H9 (cell line): ENCODE results near the gene HNRNPR. TPM values are rescaled to one million over a fixed set of nuclear protein-coding genes. Genes with fewer than 3 reads are reported as not detected.

Source experiments
- DNase-seq: peaks from one replicate; pipeline ENCODE4 v3.0.0-alpha.2; 2017
- H2AFZ ChIP-seq: one replicate; pipeline ENCODE4 v1.6.1; 2013; ENCODE audit warnings: mild to moderate bottlenecking, low read length, control low read depth, moderate library complexity
- H2AK5ac ChIP-seq: 2 replicates; pipeline ENCODE4 v1.6.1; 2013; ENCODE audit warnings: low read length, control low read depth, mixed read lengths; ENCODE audit not compliant: insufficient read length
- H2BK120ac ChIP-seq: one replicate; pipeline ENCODE4 v1.6.1; 2013; ENCODE audit warnings: low read depth, mild to moderate bottlenecking, low read length, control low read depth, inconsistent platforms; ENCODE audit not compliant: poor library complexity, severe bottlenecking
- H2BK12ac ChIP-seq: 2 replicates; pipeline ENCODE4 v1.6.1; 2013; ENCODE audit warnings: low read length, control low read depth, mixed read lengths, low read depth; ENCODE audit not compliant: insufficient read length
- H2BK15ac ChIP-seq: 2 replicates; pipeline ENCODE4 v1.6.1; 2013; ENCODE audit warnings: low read depth, low read length, control low read depth
- H2BK20ac ChIP-seq: one replicate; pipeline ENCODE4 v1.6.1; 2013; ENCODE audit warnings: low read depth, mild to moderate bottlenecking, low read length, control low read depth, inconsistent platforms; ENCODE audit not compliant: poor library complexity, severe bottlenecking
- H2BK5ac ChIP-seq: 2 replicates; pipeline ENCODE4 v1.6.1; 2013; ENCODE audit warnings: low read length, control low read depth, mixed read lengths; ENCODE audit not compliant: insufficient read length
- H3K14ac ChIP-seq: 2 replicates; pipeline ENCODE4 v1.6.1; 2013; ENCODE audit warnings: low read length, control low read depth; ENCODE audit not compliant: insufficient read depth
- H3K18ac ChIP-seq: 2 replicates; pipeline ENCODE4 v1.6.1; 2013; ENCODE audit warnings: low read depth, mild to moderate bottlenecking, mixed read lengths, low read length, control low read depth; ENCODE audit not compliant: insufficient read length
- H3K23ac ChIP-seq: 2 replicates; pipeline ENCODE4 v1.6.1; 2013; ENCODE audit warnings: low read length, control low read depth, mixed read lengths, low read depth; ENCODE audit not compliant: insufficient read length
- H3K23me2 ChIP-seq: 2 replicates; pipeline ENCODE4 v1.6.1; 2013; ENCODE audit warnings: low read depth, mild to moderate bottlenecking, mixed read lengths, low read length, control low read depth; ENCODE audit not compliant: insufficient read length, poor library complexity, severe bottlenecking
- H3K27ac ChIP-seq: 2 replicates; pipeline ENCODE4 v1.5.1; 2013; ENCODE audit warnings: low read length, control low read depth, mixed read lengths, low read depth; ENCODE audit not compliant: insufficient read length
- H3K27me3 ChIP-seq: 2 replicates; pipeline ENCODE4 v1.6.1; 2013; ENCODE audit warnings: low read length, control low read depth, inconsistent platforms; ENCODE audit not compliant: insufficient read depth
- H3K4ac ChIP-seq: 2 replicates; pipeline ENCODE4 v1.6.1; 2013; ENCODE audit warnings: low read depth, mild to moderate bottlenecking, control low read depth, inconsistent platforms, low read length, moderate library complexity
- H3K4me1 ChIP-seq: 2 replicates; pipeline ENCODE4 v1.6.1; 2013; ENCODE audit warnings: low read length, control low read depth, inconsistent platforms; ENCODE audit not compliant: insufficient read depth
- H3K4me2 ChIP-seq: 2 replicates; pipeline ENCODE4 v1.6.1; 2013; ENCODE audit warnings: low read length, control low read depth, mixed read lengths; ENCODE audit not compliant: insufficient read length, insufficient read depth
- H3K56ac ChIP-seq: 2 replicates; pipeline ENCODE4 v1.6.1; 2013; ENCODE audit warnings: low read depth, mild to moderate bottlenecking, mixed read lengths, low read length, control low read depth; ENCODE audit not compliant: insufficient read length
- H3K79me1 ChIP-seq: 2 replicates; pipeline ENCODE4 v1.6.1; 2013; ENCODE audit warnings: low read depth, mild to moderate bottlenecking, moderate library complexity, low read length, control low read depth, inconsistent platforms; ENCODE audit not compliant: insufficient read depth, poor library complexity, severe bottlenecking
- H3K79me2 ChIP-seq: 2 replicates; pipeline ENCODE4 v1.6.1; 2013; ENCODE audit warnings: low read length, control low read depth, inconsistent platforms; ENCODE audit not compliant: insufficient read depth
- H3K9ac ChIP-seq: 2 replicates; pipeline ENCODE4 v1.6.1; 2013; ENCODE audit warnings: low read length, control low read depth, mixed read lengths; ENCODE audit not compliant: insufficient read length; ENCODE audit errors: extremely low read depth
- H3K9me3 ChIP-seq: one replicate; pipeline ENCODE4 v1.6.1; 2013; ENCODE audit warnings: low read depth, low read length, inconsistent platforms; ENCODE audit not compliant: control insufficient read depth
- H3T11ph ChIP-seq: one replicate; pipeline ENCODE4 v1.6.1; 2013; ENCODE audit warnings: mild to moderate bottlenecking, low read length, control low read depth, inconsistent platforms
- H4K20me1 ChIP-seq: one replicate; pipeline ENCODE4 v1.6.1; 2013; ENCODE audit not compliant: control insufficient read depth, insufficient read length, insufficient read depth
- H4K5ac ChIP-seq: 2 replicates; pipeline ENCODE4 v1.6.1; 2013; ENCODE audit warnings: low read depth, mild to moderate bottlenecking, mixed read lengths, low read length, control low read depth; ENCODE audit not compliant: insufficient read length
- H4K8ac ChIP-seq: replicated peaks from 2 replicates; pipeline ENCODE4 v1.6.1; 2013; ENCODE audit warnings: low read length, control low read depth, mixed read lengths, low read depth; ENCODE audit not compliant: insufficient read length
- H4K91ac ChIP-seq: 2 replicates; pipeline ENCODE4 v1.6.1; 2013; ENCODE audit warnings: low read depth, mild to moderate bottlenecking, moderate library complexity, mixed read lengths, low read length, control low read depth; ENCODE audit not compliant: insufficient read length
- H3K27ac Mint-ChIP-seq, 3 experiments: 2 replicates in 2 of 3; 3 replicates in 1 of 3; pipeline ENCODE4 v1.8.0; 2020 to 2021; ENCODE audit warnings: mixed read lengths in 3 of 3, mild to moderate bottlenecking in 1 of 3, moderate library complexity in 1 of 3
- H3K27me3 Mint-ChIP-seq: 2 replicates; pipeline ENCODE4 v1.8.0; 2021; ENCODE audit warnings: low read depth, mild to moderate bottlenecking, moderate library complexity, mixed read lengths
- H3K36me3 Mint-ChIP-seq, 3 experiments: 2 replicates in 2 of 3; 3 replicates in 1 of 3; pipeline ENCODE4 v1.8.0; 2020 to 2021; ENCODE audit warnings: low read depth in 3 of 3, mixed read lengths in 3 of 3; ENCODE audit not compliant: insufficient read depth in 1 of 3
- H3K4me1 Mint-ChIP-seq, 2 experiments: 2 replicates each; pipeline ENCODE4 v1.8.0; 2020; ENCODE audit warnings: mixed read lengths in 2 of 2
- H3K4me3 Mint-ChIP-seq, 2 experiments: 2 replicates in 1 of 2; 3 replicates in 1 of 2; pipeline ENCODE4 v1.8.0; 2020 to 2021; ENCODE audit warnings: mild to moderate bottlenecking in 2 of 2, mixed read lengths in 2 of 2, moderate library complexity in 1 of 2
- H3K9me3 Mint-ChIP-seq, 2 experiments: 2 replicates in 1 of 2; 3 replicates in 1 of 2; pipeline ENCODE4 v1.8.0; 2020; ENCODE audit warnings: mild to moderate bottlenecking in 2 of 2, mixed read lengths in 2 of 2, moderate library complexity in 1 of 2
- CTCF ChIP-seq: fragments of 200-600 bp; sonication (generic); conservative IDR thresholded peaks from 3 replicates; pipeline ENCODE4 v1.8.0; 2021; ENCODE audit warnings: antibody characterized with exemption, mild to moderate bottlenecking
- WGBS: extraction: QIAGEN DNeasy Blood & Tissue Kit; methylation state at CpG from one replicate; pipeline ENCODE4 v1.1.7; 2013; ENCODE audit warnings: missing lambda C conversion rate, low lambda C conversion rate, mixed read lengths; ENCODE audit not compliant: insufficient read length; ENCODE audit errors: extremely low coverage; 5-methylcytosine and 5-hydroxymethylcytosine counted together
- total RNA-seq: library from RNA; stranded (reverse); gene quantifications from 2 replicates; pipeline ENCODE4 v1.2.1, GENCODE V29; 2021

The HNRNPR gene
- total RNA-seq, 1 experiment from 2014 or later = 196 TPM

GRCh38 chr1:23366598-23366997 lies 22.5 kb upstream of the HNRNPR start:
- H3K79me2 ChIP-seq = no peaks in the 10 kb centered on the region
- peaks cover 3% of the 10 kb centered on the region for H4K20me1 ChIP-seq
- H3K4ac ChIP-seq = no peak overlapping the region
- H3K14ac ChIP-seq = no peak overlapping the region
- H2AK5ac ChIP-seq = no peak overlapping the region
- no peaks in the 10 kb centered on the region for H3K79me1 ChIP-seq
- H3K9me3 Mint-ChIP-seq = peaks cover 39 to 51% of the 10 kb centered on the region in 2 experiments
- H2BK5ac ChIP-seq = no peak overlapping the region
- H3K56ac ChIP-seq = no peak overlapping the region
- no peak overlapping the region for H3K27ac Mint-ChIP-seq
- H3T11ph ChIP-seq = no peak overlapping the region
- peaks cover 67% of the 10 kb centered on the region for H3K27me3 Mint-ChIP-seq
- no peak for DNase-seq
- no peak overlapping the region for H4K5ac ChIP-seq
- no peak overlapping the region for H4K8ac ChIP-seq
- H2BK20ac ChIP-seq = no peak overlapping the region
- H3K9ac ChIP-seq = no peak overlapping the region
- H3K18ac ChIP-seq = no peak overlapping the region
- H3K27ac ChIP-seq = no peak overlapping the region
- H2BK120ac ChIP-seq = no peak overlapping the region
- peaks cover 16 to 20% (median 19%) of the 10 kb centered on the region in 3 experiments for H3K36me3 Mint-ChIP-seq
- H4K91ac ChIP-seq = no peak overlapping the region
- no peak overlapping the region for H3K23ac ChIP-seq
- H2BK15ac ChIP-seq = no peak overlapping the region
- H3K4me3 Mint-ChIP-seq = no peak overlapping the region
- WGBS = no CpG with 5 or more reads among the region's 5 CpGs
- H3K4me1 Mint-ChIP-seq = peaks cover 21 to 26% of the 10 kb centered on the region in 2 experiments
- no peak overlapping the region for H2AFZ ChIP-seq
- no peaks in the 10 kb centered on the region for H3K4me1 ChIP-seq
- peaks cover 45% of the 10 kb centered on the region for H3K27me3 ChIP-seq
- H3K9me3 ChIP-seq = peaks cover 21% of the 10 kb centered on the region
- TF ChIP-seq CTCF = no peak
- peaks cover 5% of the 10 kb centered on the region for H3K23me2 ChIP-seq
- H2BK12ac ChIP-seq = no peak overlapping the region
- no peak overlapping the region for H3K4me2 ChIP-seq
